IMR-90 (cell line): ENCODE results near the gene LCE4A. TPM values are rescaled to one million over a fixed set of nuclear protein-coding genes. Genes with fewer than 3 reads are reported as not detected.

Source experiments
- ATAC-seq: fragments of 200-7000 bp; cut with Tn5 transposase; 2 replicates; pipeline ENCODE4 v1.9.1; 2020; ENCODE audit warnings: low read depth, mild to moderate bottlenecking, moderate library complexity
- BruUV-seq: library from RNA; stranded (reverse); fragments of 400-500 nt; replicated peaks from 2 replicates; lab custom pipeline; 2021; lab: Mats Ljungman, UMichigan
- CTCF ChIA-PET: fragments of 300-600 bp; formaldehyde crosslinking; extraction: SDS; loops from one replicate; lab custom pipeline; 2021; ENCODE audit warnings: antibody characterized with exemption; lab: Yijun Ruan, JAX
- POLR2A ChIA-PET: fragments of 300-600 bp; sonication (Branson Sonifier 250); formaldehyde crosslinking; loops from one replicate; lab custom pipeline; 2022; ENCODE audit warnings: antibody characterized with exemption; ENCODE audit not compliant: unreplicated experiment; lab: Charles Lee
- DNase-seq: peaks from one replicate; pipeline ENCODE4 v3.0.0; 2013
- H2AFZ ChIP-seq: replicated peaks from 2 replicates; pipeline ENCODE3; 2013; ENCODE audit warnings: low read length, mild to moderate bottlenecking; ENCODE audit not compliant: poor library complexity
- H2AK5ac ChIP-seq: 2 replicates; pipeline ENCODE4 v1.6.1; 2013; ENCODE audit warnings: low read depth, low read length, inconsistent platforms
- H2AK9ac ChIP-seq: replicated peaks from 2 replicates; pipeline ENCODE3; 2013; ENCODE audit warnings: mild to moderate bottlenecking, low read depth, low read length, moderate library complexity; ENCODE audit not compliant: poor library complexity
- H2BK120ac ChIP-seq: 2 replicates; pipeline ENCODE4 v1.6.1; 2013; ENCODE audit warnings: low read depth, low read length, inconsistent platforms
- H2BK15ac ChIP-seq: 3 replicates; pipeline ENCODE4 v1.6.1; 2013; ENCODE audit warnings: low read depth, low read length, inconsistent platforms
- H2BK20ac ChIP-seq: 2 replicates; pipeline ENCODE4 v1.6.1; 2013; ENCODE audit warnings: low read depth, mild to moderate bottlenecking, inconsistent platforms, low read length, moderate library complexity
- H2BK5ac ChIP-seq: 2 replicates; pipeline ENCODE4 v1.6.1; 2013; ENCODE audit warnings: mild to moderate bottlenecking, low read depth, low read length, inconsistent platforms; ENCODE audit not compliant: poor library complexity, severe bottlenecking
- H3K14ac ChIP-seq: replicated peaks from 2 replicates; pipeline ENCODE4 v1.6.1; 2013; ENCODE audit warnings: low read depth, low read length, inconsistent platforms
- H3K18ac ChIP-seq: 2 replicates; pipeline ENCODE4 v1.6.1; 2013; ENCODE audit warnings: low read depth, low read length, control low read depth
- H3K23ac ChIP-seq: 2 replicates; pipeline ENCODE4 v1.6.1; 2013; ENCODE audit warnings: low read depth, low read length, inconsistent platforms
- H3K27ac ChIP-seq: 2 replicates; pipeline ENCODE4 v1.5.1; 2013; ENCODE audit warnings: mild to moderate bottlenecking, control low read depth, low read length; ENCODE audit not compliant: insufficient read depth
- H3K27me3 ChIP-seq: 2 replicates; pipeline ENCODE4 v1.6.1; 2013; ENCODE audit warnings: low read length; ENCODE audit not compliant: control insufficient read depth, insufficient read depth
- H3K36me3 ChIP-seq: 2 replicates; pipeline ENCODE4 v1.6.1; 2013; ENCODE audit warnings: low read length, mixed read lengths; ENCODE audit not compliant: control insufficient read depth, insufficient read depth
- H3K4ac ChIP-seq: 2 replicates; pipeline ENCODE4 v1.6.1; 2013; ENCODE audit warnings: low read depth, low read length, inconsistent platforms
- H3K4me1 ChIP-seq: 2 replicates; pipeline ENCODE4 v1.6.1; 2013; ENCODE audit warnings: low read length, mixed read lengths; ENCODE audit not compliant: control insufficient read depth, insufficient read depth
- H3K4me2 ChIP-seq: 2 replicates; pipeline ENCODE4 v1.6.1; 2013; ENCODE audit warnings: low read depth, mild to moderate bottlenecking, control low read depth, low read length, moderate library complexity
- H3K4me3 ChIP-seq: 2 replicates; pipeline ENCODE4 v1.5.1; 2013; ENCODE audit warnings: low read depth, mild to moderate bottlenecking, control low read depth, low read length, moderate library complexity; ENCODE audit not compliant: insufficient read depth
- H3K56ac ChIP-seq: 2 replicates; pipeline ENCODE4 v1.6.1; 2013; ENCODE audit warnings: low read length, inconsistent platforms; ENCODE audit not compliant: insufficient read depth; ENCODE audit errors: extremely low read depth
- H3K79me1 ChIP-seq, 2 experiments: 2 replicates each; pipeline ENCODE4 v1.6.1; 2013; ENCODE audit warnings: low read length in 2 of 2, inconsistent platforms in 1 of 2, low read depth in 1 of 2
- H3K9ac ChIP-seq: 2 replicates; pipeline ENCODE4 v1.6.1; 2013; ENCODE audit warnings: low read depth, low read length, control low read depth
- H3K9me1 ChIP-seq: 2 replicates; pipeline ENCODE4 v1.6.1; 2013; ENCODE audit warnings: low read length, inconsistent platforms; ENCODE audit not compliant: insufficient read depth
- H3K9me3 ChIP-seq: 2 replicates; pipeline ENCODE4 v1.6.1; 2013; ENCODE audit warnings: low read length; ENCODE audit not compliant: control insufficient read depth, insufficient read depth
- H4K20me1 ChIP-seq: 2 replicates; pipeline ENCODE4 v1.6.1; 2013; ENCODE audit warnings: low read length, inconsistent platforms; ENCODE audit not compliant: insufficient read depth
- H4K5ac ChIP-seq: 2 replicates; pipeline ENCODE4 v1.6.1; 2013; ENCODE audit warnings: mild to moderate bottlenecking, low read depth, low read length, control low read depth
- H4K8ac ChIP-seq, 2 experiments: 2 replicates each; pipeline ENCODE4 v1.6.1; 2013; ENCODE audit warnings: low read depth in 2 of 2, low read length in 2 of 2, control low read depth in 1 of 2, inconsistent platforms in 1 of 2
- H4K91ac ChIP-seq: 2 replicates; pipeline ENCODE4 v1.6.1; 2013; ENCODE audit warnings: low read depth, low read length, inconsistent platforms; ENCODE audit not compliant: insufficient read depth
- CEBPB ChIP-seq: IDR thresholded peaks from 2 replicates; pipeline ENCODE4 v1.6.1; 2012; ENCODE audit warnings: low read depth, low read length, improper control_type of control experiment
- FOS ChIP-seq: fragments of 150-350 bp; IDR thresholded peaks from 2 replicates; pipeline ENCODE4 v1.6.1; 2016; ENCODE audit warnings: low read depth, low read length
- MAFK ChIP-seq: IDR thresholded peaks from 2 replicates; pipeline ENCODE4 v1.6.1; 2012; ENCODE audit warnings: low read depth, low read length, improper control_type of control experiment
- MAZ ChIP-seq: IDR thresholded peaks from 2 replicates; pipeline ENCODE4 v1.6.1; 2012; ENCODE audit warnings: low read depth, mild to moderate bottlenecking, low read length, improper control_type of control experiment, moderate library complexity, borderline replicate concordance
- RAD21 ChIP-seq: IDR thresholded peaks from 2 replicates; pipeline ENCODE4 v1.6.1; 2012; ENCODE audit warnings: low read length, improper control_type of control experiment
- RCOR1 ChIP-seq: IDR thresholded peaks from 2 replicates; pipeline ENCODE4 v1.6.1; 2012; ENCODE audit warnings: mild to moderate bottlenecking, low read length, improper control_type of control experiment; ENCODE audit not compliant: insufficient replicate concordance
- WGBS, 2 experiments: methylation state at CpG; one replicate each; pipeline versions ENCODE4 v1.1.5 to v1.1.7; 2013; ENCODE audit warnings: missing lambda C conversion rate in 2 of 2; ENCODE audit not compliant: insufficient read length in 1 of 2; ENCODE audit errors: extremely low coverage in 2 of 2; 5-methylcytosine and 5-hydroxymethylcytosine counted together
- dilution Hi-C: fragments of 300-500 bp; cut with HindIII; formaldehyde crosslinking; loops from one replicate; pipeline ENCODE4 v1.14.3; 2018; ENCODE audit warnings: low sequenced_read_pairs; ENCODE audit not compliant: unreplicated experiment
- in situ Hi-C: fragments of 300-500 bp; cut with MboI; formaldehyde crosslinking; loops from 3 replicates; pipeline ENCODE4 v1.14.3; 2019; ENCODE audit warnings: low sequenced_read_pairs, inconsistent platforms, mixed read lengths
- intact Hi-C: fragments of 100-400 bp; cut with micrococcal nuclease; formaldehyde crosslinking; loops from 2 replicates; pipeline ENCODE4 v1.10.0; 2022
- polyA plus RNA-seq, 3 experiments: library from polyadenylated mRNA; depleted of rRNA; stranded (reverse); fragments of >200 nt; gene quantifications; 2 replicates each; pipeline ENCODE4 v1.2.3, GENCODE V29; 2012; ENCODE audit warnings: low replicate concordance in 1 of 3
- total RNA-seq: library from RNA; depleted of rRNA; stranded (reverse); fragments of >200 nt; gene quantifications from 2 replicates; pipeline ENCODE4 v1.2.3, GENCODE V29; 2012
- TF ChIP-seq, protein P1 (sequence below): conservative IDR thresholded peaks from 2 replicates; pipeline ENCODE4 v1.5.1; 2012; ENCODE audit warnings: mild to moderate bottlenecking, low read depth, low read length, improper control_type of control experiment

The LCE4A gene
- total and polyA plus RNA-seq, 2 of the 4 experiments (the other 2 are of a cell fraction), result not detected

DNA sequence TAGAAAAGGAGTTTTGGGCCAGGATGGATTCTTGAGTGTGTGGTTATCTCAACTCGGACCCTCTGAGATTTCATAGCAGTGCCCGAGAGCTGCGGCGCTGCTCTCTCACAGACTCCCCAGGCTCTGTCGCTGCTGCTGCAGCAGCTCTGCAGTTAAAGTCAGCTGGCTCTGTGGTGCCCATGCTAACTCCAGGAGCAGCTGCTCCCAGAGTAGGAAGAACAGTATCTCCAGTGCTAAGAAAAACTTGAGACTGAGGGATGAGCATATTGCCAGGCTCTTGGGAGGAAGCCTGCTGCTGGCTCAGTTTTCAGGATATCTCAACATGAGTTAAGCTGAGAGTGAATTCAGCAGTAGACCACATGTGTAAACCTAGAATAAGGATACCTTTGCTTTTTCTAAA is 40.3 kb upstream of the LCE4A start:
- no peak overlapping the region for H3K9ac ChIP-seq
- no peaks in the 10 kb centered on the region for H3K79me1 ChIP-seq
- H3K4me3 ChIP-seq, result no peak overlapping the region
- no TSS peak for BruUV-seq
- TF ChIP-seq MAFK, result no peak
- TF ChIP-seq, protein P1, sequence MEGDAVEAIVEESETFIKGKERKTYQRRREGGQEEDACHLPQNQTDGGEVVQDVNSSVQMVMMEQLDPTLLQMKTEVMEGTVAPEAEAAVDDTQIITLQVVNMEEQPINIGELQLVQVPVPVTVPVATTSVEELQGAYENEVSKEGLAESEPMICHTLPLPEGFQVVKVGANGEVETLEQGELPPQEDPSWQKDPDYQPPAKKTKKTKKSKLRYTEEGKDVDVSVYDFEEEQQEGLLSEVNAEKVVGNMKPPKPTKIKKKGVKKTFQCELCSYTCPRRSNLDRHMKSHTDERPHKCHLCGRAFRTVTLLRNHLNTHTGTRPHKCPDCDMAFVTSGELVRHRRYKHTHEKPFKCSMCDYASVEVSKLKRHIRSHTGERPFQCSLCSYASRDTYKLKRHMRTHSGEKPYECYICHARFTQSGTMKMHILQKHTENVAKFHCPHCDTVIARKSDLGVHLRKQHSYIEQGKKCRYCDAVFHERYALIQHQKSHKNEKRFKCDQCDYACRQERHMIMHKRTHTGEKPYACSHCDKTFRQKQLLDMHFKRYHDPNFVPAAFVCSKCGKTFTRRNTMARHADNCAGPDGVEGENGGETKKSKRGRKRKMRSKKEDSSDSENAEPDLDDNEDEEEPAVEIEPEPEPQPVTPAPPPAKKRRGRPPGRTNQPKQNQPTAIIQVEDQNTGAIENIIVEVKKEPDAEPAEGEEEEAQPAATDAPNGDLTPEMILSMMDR, result no peak
- TF ChIP-seq MAZ, result no peak
- TF ChIP-seq FOS, result no peak
- no peak for TF ChIP-seq RAD21
- TF ChIP-seq CEBPB, result no peak
- no peak for TF ChIP-seq RCOR1
- no peaks in the 10 kb centered on the region for H3K9me1 ChIP-seq
- H3K4me2 ChIP-seq, result no peak overlapping the region
- intact Hi-C loops, result no loop called here
- H3K56ac ChIP-seq, result no peak overlapping the region
- no peak overlapping the region for H2AFZ ChIP-seq
- H3K23ac ChIP-seq, result no peak overlapping the region
- H4K8ac ChIP-seq, result no peak overlapping the region
- H2BK120ac ChIP-seq, result no peak overlapping the region
- H3K14ac ChIP-seq, result no peak overlapping the region
- H2BK5ac ChIP-seq, result no peak overlapping the region
- no peaks in the 10 kb centered on the region for H3K36me3 ChIP-seq
- no peak overlapping the region for H2AK9ac ChIP-seq
- H3K4me1 ChIP-seq, result no peaks in the 10 kb centered on the region
- dilution Hi-C loops, result no loop called here
- no peaks in the 10 kb centered on the region for H4K20me1 ChIP-seq
- no peaks in the 10 kb centered on the region; the same call in 1 of the 2 replicates for H3K27me3 ChIP-seq
- DNase-seq (no peak), ATAC-seq (no peak)
- in situ Hi-C loops, result loop anchor here (25.0 kb wide), 1 partner anchor 545 kb away; the partner anchor contains the start of genes LELP1 and PRR9
- no peak overlapping the region for H2AK5ac ChIP-seq
- no peak overlapping the region for H2BK15ac ChIP-seq
- H3K9me3 ChIP-seq, result no peaks in the 10 kb centered on the region
- CTCF ChIA-PET, result no interaction called here
- no peak overlapping the region for H3K4ac ChIP-seq
- POLR2A ChIA-PET, result no interaction called here
- no peak overlapping the region for H3K27ac ChIP-seq
- H4K5ac ChIP-seq, result no peak overlapping the region
- no peak overlapping the region for H4K91ac ChIP-seq
- 83% methylated on average over 4 of the region's 5 CpGs; no CpG with 5 or more reads in 1 of the 2 experiments for WGBS, 2 experiments
- no peak overlapping the region for H3K18ac ChIP-seq
- no peak overlapping the region for H2BK20ac ChIP-seq
